Duodenal mucosa (tissue), 2 donors: ENCODE results near the gene RAB36.

ENCODE experiments used
- H3K27ac ChIP-seq: one replicate; pipeline ENCODE4 v1.7.0; 2013; ENCODE audit warnings: low read depth, low read length
- H3K27me3 ChIP-seq, 2 donors: one replicate each; pipeline ENCODE4 v1.7.0; 2013; ENCODE audit warnings: low read length in 2 of 2, control low read depth in 1 of 2; ENCODE audit not compliant: insufficient read depth in 2 of 2, control insufficient read depth in 1 of 2
- H3K36me3 ChIP-seq, 2 donors: one replicate each; pipeline ENCODE4 v1.7.0; 2013; ENCODE audit warnings: low read length in 2 of 2, control low read depth in 1 of 2; ENCODE audit not compliant: insufficient read depth in 2 of 2, control insufficient read depth in 1 of 2
- H3K4me1 ChIP-seq, 2 donors: one replicate each; pipeline ENCODE4 v1.7.0; 2013; ENCODE audit warnings: low read length in 2 of 2, control low read depth in 1 of 2; ENCODE audit not compliant: insufficient read depth in 2 of 2, control insufficient read depth in 1 of 2
- H3K4me3 ChIP-seq, 2 donors: one replicate each; pipeline ENCODE4 v1.7.0; 2013; ENCODE audit warnings: low read length in 2 of 2, low read depth in 1 of 2
- H3K9ac ChIP-seq, 2 donors: one replicate each; pipeline ENCODE4 v1.7.0; 2013; ENCODE audit warnings: low read length in 2 of 2, low read depth in 1 of 2
- H3K9me3 ChIP-seq, 2 donors: one replicate each; pipeline ENCODE4 v1.7.0; 2013; ENCODE audit warnings: low read length in 2 of 2, control low read depth in 1 of 2; ENCODE audit not compliant: control insufficient read depth in 1 of 2

Gene RAB36

GRCh38 chr22:23204541-23205157 is 59.4 kb downstream of the RAB36 start:
- H3K27me3 ChIP-seq, result no peaks in the 10 kb centered on the region
- peaks cover 7 to 9% of the 10 kb centered on the region in 2 donors for H3K4me1 ChIP-seq
- no peak overlapping the region for H3K9ac ChIP-seq
- H3K27ac ChIP-seq, result no peak overlapping the region
- no peaks in the 10 kb centered on the region for H3K9me3 ChIP-seq
- no peak overlapping the region for H3K4me3 ChIP-seq
- H3K36me3 ChIP-seq, result peaks cover 3 to 17% of the 10 kb centered on the region in 2 donors

- no peak overlapping the region for H3K27ac ChIP-seq
- H3K4me3 ChIP-seq, result no peak overlapping the region
- H3K4me1 ChIP-seq, result peaks cover 7 to 9% of the 10 kb centered on the region in 2 donors
- H3K9ac ChIP-seq, result no peak overlapping the region
- peaks cover 3 to 17% of the 10 kb centered on the region in 2 donors for H3K36me3 ChIP-seq
- H3K9me3 ChIP-seq, result no peaks in the 10 kb centered on the region
- H3K27me3 ChIP-seq, result no peaks in the 10 kb centered on the region
These were observed 60.2 kb downstream of the RAB36 start for GRCh38 chr22:23205339-23206049.

DNA sequence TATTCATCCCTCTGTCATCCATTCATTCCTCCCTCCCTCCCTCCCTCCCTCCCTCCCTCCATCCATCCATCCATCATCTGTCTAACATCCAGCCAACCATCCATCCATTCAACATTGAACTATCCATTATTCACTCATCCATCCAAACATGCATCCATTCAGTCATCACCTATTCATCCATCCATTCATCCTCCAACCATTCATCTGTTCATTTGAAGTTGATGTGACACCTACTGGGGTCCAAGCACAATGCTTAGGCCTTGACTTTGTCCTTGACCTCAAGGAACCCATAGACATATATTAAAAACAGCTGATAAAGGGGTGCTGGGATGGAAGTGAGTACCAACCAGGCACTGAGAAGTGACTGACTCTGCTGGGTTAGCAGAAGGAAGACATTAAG is 61.6 kb downstream of the RAB36 start:
- Histone ChIP-seq H3K4me1 (peaks cover 7 to 9% of the 10 kb centered on the region in 2 donors), H3K9ac (no peak overlapping the region), H3K36me3 (peaks cover 3 to 17% of the 10 kb centered on the region in 2 donors), H3K27me3 (no peaks in the 10 kb centered on the region), H3K4me3 (no peak overlapping the region), H3K9me3 (no peaks in the 10 kb centered on the region), H3K27ac (no peak overlapping the region)

DNA sequence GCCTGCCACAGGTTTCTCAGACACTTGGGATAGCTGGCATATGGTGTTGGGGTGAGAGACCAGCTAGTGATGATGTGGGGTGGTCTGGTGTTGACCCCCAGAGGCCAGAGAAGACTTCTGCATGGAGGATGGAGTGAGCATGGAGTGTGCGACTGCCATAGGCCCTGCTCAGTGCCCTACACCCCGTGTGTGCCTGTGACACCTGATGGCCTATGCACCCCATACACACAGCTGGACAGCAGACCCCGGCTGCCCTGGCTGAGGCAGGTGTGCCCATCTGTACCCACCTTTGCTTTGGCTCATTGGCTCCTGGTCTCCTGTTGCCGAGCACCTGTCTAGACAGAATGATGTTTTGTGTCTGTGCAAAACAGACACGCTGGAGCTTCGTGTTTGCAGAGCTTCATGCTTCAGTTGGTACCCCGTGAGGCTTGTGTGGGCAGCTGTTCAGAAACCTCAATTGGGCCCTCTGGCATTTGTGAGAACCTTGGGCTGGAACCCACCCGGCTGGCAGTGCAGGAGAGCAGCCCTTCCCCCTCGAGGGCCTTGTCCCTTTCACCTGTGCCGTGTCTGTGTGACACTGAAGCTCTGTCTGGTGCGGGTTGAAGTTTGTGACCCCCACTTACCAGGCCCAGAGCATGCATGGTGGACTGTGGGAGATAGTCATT is 62.6 kb downstream of the RAB36 start:
- Histone ChIP-seq H3K27ac (no peak overlapping the region), H3K4me3 (no peak overlapping the region), H3K27me3 (no peaks in the 10 kb centered on the region), H3K36me3 (peaks cover 3 to 17% of the 10 kb centered on the region in 2 donors), H3K9me3 (no peaks in the 10 kb centered on the region), H3K4me1 (peaks cover 7 to 9% of the 10 kb centered on the region in 2 donors), H3K9ac (no peak overlapping the region)

GRCh38 chr22:23210428-23211170 is 65.3 kb downstream of the RAB36 start:
- H3K27ac ChIP-seq, result no peak overlapping the region
- H3K4me3 ChIP-seq, result no peak overlapping the region
- no peaks in the 10 kb centered on the region for H3K27me3 ChIP-seq
- peaks cover 0 to 6% of the 10 kb centered on the region in 2 donors for H3K36me3 ChIP-seq
- no peaks in the 10 kb centered on the region for H3K9me3 ChIP-seq
- H3K9ac ChIP-seq, result no peak overlapping the region
- no peaks in the 10 kb centered on the region for H3K4me1 ChIP-seq

- no peak overlapping the region for H3K4me3 ChIP-seq
- no peaks in the 10 kb centered on the region for H3K27me3 ChIP-seq
- peaks cover 0 to 6% of the 10 kb centered on the region in 2 donors for H3K36me3 ChIP-seq
- H3K27ac ChIP-seq, result no peak overlapping the region
- no peaks in the 10 kb centered on the region for H3K9me3 ChIP-seq
- peaks cover 5 to 8% of the 10 kb centered on the region in 2 donors for H3K4me1 ChIP-seq
- no peak overlapping the region for H3K9ac ChIP-seq
These were observed 66.3 kb downstream of the RAB36 start for GRCh38 chr22:23211622-23212021.

DNA sequence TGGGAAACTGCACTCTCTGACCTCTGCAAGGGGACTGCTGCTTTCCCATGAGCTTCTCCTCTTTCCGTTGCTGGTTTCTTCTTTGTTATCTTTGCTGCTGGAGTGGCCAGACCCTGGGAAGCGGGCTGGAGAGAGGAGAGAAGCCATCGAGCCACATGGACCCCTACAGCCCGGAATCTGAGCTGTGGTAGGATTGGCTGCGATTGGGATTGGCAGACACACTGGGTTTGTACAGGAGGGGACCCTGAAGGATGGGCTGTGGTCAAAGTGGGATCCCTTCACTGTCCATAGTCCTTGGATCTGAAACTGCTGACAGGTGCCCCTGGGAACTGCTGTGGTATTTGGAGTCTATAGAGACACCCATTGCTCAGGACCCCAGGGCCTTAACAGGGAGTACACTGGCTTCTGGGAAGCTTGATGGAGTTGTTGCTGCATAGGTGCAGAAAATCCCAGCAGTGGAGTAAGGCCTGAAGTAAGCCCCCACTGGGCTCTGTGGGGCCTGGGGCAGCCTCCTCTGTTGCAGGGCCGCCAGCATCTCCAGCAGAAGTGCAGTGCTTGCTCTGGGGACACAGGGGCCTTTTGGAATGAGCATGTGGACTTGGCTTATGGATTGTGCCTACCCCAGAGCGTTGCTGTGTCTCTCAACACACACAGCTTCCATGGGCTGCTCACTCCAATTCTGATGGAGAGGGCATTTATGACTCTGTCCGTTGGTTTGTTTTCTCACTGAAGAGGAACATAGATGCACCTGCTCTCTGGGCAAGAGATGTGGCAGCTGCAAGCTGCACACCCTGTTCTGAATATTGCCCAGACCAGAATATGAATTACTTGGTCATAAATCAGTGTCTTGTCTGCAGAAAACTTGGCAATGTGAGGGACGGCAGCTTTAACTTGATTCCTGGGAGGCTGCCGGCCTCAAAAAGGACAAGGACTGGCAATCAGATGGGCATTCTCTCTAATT is 67.1 kb downstream of the RAB36 start:
- Histone ChIP-seq H3K27ac (no peak overlapping the region), H3K9ac (no peak overlapping the region), H3K4me1 (peaks cover 7 to 12% of the 10 kb centered on the region in 2 donors), H3K27me3 (no peaks in the 10 kb centered on the region), H3K9me3 (no peaks in the 10 kb centered on the region), H3K36me3 (peaks cover 0 to 5% of the 10 kb centered on the region in 2 donors), H3K4me3 (no peak overlapping the region)

DNA sequence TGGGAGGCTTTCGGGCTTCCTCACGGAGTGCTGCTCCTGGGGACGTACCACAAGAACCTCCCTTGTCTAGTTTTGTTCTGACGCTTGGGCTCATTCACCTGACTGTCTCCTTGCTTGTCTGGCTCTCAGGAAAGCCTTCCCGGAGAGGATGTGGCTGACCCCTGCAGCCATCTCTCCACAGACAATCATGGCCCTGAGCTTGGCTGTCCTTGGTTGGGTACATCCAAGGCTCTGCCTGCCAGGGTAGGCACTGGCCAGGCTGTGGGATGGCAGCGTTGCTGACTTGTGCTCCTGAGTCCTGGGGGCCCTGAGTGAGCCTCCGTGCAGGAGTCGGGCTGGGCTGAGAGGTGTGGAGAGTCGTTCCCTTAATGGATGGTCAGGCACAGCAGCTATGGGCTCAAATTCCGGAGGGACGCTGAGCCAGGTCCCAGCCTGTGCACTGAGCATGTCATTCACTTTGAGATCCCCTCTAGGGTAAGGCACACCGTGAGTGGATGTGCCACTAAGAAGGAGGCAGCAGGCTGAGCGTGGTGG is 67.8 kb downstream of the RAB36 start:
- Histone ChIP-seq H3K27ac (no peak overlapping the region), H3K4me1 (peaks cover 12 to 16% of the 10 kb centered on the region in 2 donors), H3K27me3 (no peaks in the 10 kb centered on the region), H3K36me3 (no peaks in the 10 kb centered on the region), H3K4me3 (no peak overlapping the region), H3K9me3 (no peaks in the 10 kb centered on the region), H3K9ac (no peak overlapping the region)
